ENCODE results near the gene CRTAC1. TPM values are rescaled to one million over a fixed set of nuclear protein-coding genes. Genes with fewer than 3 reads are reported as not detected.

CRTAC1 gene
- total RNA-seq, 1 experiment from 2014 or later: 1.2 TPM

DNA sequence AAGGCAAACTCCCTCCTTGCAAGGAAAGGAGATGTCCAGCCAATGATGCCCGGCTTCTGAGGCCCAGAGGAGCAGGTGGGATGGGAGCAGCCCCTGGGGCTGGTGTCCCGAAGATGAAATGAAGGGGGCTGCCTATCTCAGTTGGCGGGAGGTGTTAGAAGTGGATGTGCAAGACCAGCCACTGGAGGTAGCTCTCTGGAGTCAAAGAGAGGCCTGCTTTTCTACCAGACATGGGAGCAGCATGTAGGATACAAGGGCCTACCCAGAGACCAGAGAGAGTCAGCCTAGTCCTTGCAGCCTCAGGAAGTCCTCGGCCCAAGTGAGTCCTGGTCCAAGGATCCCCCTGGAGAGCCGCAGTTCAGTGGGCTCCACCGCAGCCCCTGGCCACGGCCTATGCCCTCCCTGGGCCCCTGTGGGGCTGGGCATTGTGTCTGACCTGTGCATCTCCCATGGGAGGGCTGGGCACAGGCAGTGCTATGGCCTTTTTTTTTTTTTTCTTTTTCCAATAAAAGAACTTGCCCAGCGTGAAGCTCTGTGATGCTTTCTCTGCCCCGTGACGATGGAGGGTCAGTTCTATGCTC is 163.1 kb downstream of the CRTAC1 start:
- no peak for DNase-seq (ENCODE audit: low spot score)
- no peak overlapping the region for H3K27ac Mint-ChIP-seq
- ChIA-PET POLR2A (no interaction called here), CTCF (interaction anchor here (0.6 to 4.3 kb wide), 7 partner anchors 18 to 161 kb away, joined by 3 to 57 read pairs (median 6); partner anchors contain the start of gene GOLGA7B)
- no peaks in the 10 kb centered on the region for H3K36me3 Mint-ChIP-seq
- TF ChIP-seq ZNF423 (CRISPR knock-in tag; IDR thresholded peaks at IDR 0.05) (no peak), TEAD1 (CRISPR knock-in tag; IDR thresholded peaks at IDR 0.05) (no peak), ATF2 (CRISPR knock-in tag; IDR thresholded peaks at IDR 0.05; ENCODE audit: borderline replicate concordance, low read depth) (no peak), NFYB (CRISPR knock-in tag; conservative IDR thresholded peaks at IDR 0.05; ENCODE audit: low read depth) (no peak), ETV6 (CRISPR knock-in tag; IDR thresholded peaks at IDR 0.05) (no peak), ATF1 (CRISPR knock-in tag; IDR thresholded peaks at IDR 0.05) (no peak), ATF6 (CRISPR knock-in tag; IDR thresholded peaks at IDR 0.05) (no peak), IRF2 (CRISPR knock-in tag; IDR thresholded peaks at IDR 0.05; ENCODE audit: borderline replicate concordance, low read depth) (no peak), TP53 (CRISPR knock-in tag; IDR thresholded peaks at IDR 0.05) (no peak), SOX15 (CRISPR knock-in tag; IDR thresholded peaks at IDR 0.05) (no peak), PRRX2 (CRISPR knock-in tag; IDR thresholded peaks at IDR 0.05) (no peak), NFE2L1 (CRISPR knock-in tag; IDR thresholded peaks at IDR 0.05) (no peak), TEAD4 (CRISPR knock-in tag; IDR thresholded peaks at IDR 0.05) (no peak), USF2 (CRISPR knock-in tag; IDR thresholded peaks at IDR 0.05) (no peak), NFATC4 (CRISPR knock-in tag; IDR thresholded peaks at IDR 0.05) (no peak), STAT6 (CRISPR knock-in tag; conservative IDR thresholded peaks at IDR 0.05; ENCODE audit: low read depth) (no peak), GRHL2 (CRISPR knock-in tag; IDR thresholded peaks at IDR 0.05; ENCODE audit: insufficient replicate concordance, severe bottlenecking) (no peak), HMGA2 (CRISPR knock-in tag; IDR thresholded peaks at IDR 0.05) (no peak)
- TF ChIP-seq, protein P1, sequence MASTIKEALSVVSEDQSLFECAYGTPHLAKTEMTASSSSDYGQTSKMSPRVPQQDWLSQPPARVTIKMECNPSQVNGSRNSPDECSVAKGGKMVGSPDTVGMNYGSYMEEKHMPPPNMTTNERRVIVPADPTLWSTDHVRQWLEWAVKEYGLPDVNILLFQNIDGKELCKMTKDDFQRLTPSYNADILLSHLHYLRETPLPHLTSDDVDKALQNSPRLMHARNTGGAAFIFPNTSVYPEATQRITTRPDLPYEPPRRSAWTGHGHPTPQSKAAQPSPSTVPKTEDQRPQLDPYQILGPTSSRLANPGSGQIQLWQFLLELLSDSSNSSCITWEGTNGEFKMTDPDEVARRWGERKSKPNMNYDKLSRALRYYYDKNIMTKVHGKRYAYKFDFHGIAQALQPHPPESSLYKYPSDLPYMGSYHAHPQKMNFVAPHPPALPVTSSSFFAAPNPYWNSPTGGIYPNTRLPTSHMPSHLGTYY (CRISPR knock-in tag; IDR thresholded peaks at IDR 0.05): no peak
- TF ChIP-seq, protein P2, sequence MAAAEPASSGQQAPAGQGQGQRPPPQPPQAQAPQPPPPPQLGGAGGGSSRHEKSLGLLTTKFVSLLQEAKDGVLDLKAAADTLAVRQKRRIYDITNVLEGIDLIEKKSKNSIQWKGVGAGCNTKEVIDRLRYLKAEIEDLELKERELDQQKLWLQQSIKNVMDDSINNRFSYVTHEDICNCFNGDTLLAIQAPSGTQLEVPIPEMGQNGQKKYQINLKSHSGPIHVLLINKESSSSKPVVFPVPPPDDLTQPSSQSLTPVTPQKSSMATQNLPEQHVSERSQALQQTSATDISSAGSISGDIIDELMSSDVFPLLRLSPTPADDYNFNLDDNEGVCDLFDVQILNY (CRISPR knock-in tag; IDR thresholded peaks at IDR 0.05): no peak
- no peak for ATAC-seq
- H3K27me3 Mint-ChIP-seq (ENCODE audit: low read depth): no peaks in the 10 kb centered on the region
- no peak overlapping the region for H3K4me3 Mint-ChIP-seq
- H3K4me1 Mint-ChIP-seq: peaks cover 36% of the 10 kb centered on the region
- H3K9me3 Mint-ChIP-seq: no peaks in the 10 kb centered on the region

All from WTC11 (cell line).